GM21423 (cell line): ENCODE measurements around the gene ELP1.
A peak's percentile ranks its signal among the peaks of the same experiment; 100 is the strongest.

ENCODE experiments used
- ATAC-seq: cut with Tn5 transposase; IDR thresholded peaks from one replicate; pipeline ENCODE4 v1.9.1; 2021; ENCODE audit warnings: mild to moderate bottlenecking, moderate library complexity; ENCODE audit not compliant: unreplicated experiment

ELP1 gene

DNA sequence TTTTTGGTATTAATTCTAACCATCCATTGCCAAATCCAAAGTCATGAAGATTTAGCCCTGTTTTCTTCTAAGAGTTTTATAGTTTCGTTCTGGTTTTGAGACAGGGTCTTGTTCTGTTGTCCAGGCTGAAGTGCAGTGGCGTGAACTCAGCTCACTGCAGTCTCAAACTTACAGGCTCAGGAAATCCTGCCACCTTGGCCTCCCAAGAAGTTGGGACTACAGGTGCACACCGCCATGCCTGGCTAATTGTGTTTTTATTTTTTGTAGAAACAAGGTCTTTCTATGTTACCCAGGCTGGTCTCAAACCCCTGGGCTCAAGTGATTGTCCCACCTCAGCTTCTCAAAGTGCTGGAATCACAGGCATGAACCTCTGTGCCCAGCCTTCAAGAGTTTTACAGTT lies 50.8 kb downstream of the ELP1 start:
- no peak for ATAC-seq

DNA sequence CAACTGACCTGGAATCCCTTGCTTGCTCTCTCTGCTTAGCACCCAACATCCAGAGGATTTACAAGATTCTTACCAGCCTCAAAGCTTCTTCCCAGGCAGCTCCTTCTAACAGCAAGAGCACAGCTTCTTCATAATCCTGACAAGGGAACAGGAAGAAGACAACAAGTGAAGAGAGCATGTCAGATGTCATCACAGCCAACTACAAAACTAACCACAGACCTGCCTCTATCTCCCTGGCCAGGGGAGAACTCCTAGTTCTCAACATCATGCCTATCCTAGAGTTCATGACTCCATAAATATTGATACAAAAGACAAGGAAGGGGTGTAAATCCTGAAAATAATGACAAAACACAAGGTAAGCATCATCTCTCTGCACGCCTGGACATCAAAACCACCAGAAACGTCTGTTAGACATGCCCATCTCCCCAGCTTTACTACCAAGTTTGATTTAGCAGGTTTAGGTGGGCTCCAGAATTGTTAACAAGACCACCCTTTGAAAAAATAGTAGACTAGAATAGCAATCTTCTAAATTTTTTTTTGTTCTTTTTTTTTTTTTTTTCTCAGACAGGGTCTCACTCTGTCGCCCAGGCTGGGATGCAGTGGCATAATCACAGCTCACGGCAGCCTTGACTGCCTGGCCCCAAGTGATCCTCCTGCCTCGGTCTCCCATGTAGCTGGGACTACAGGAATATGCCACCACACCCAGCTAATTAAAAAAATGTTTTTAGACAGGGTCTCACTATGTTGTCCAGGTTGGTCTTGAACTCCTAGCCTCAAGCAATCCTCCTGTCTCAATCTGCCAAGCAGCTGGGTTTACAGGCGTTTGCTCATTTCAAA lies 51.7 kb downstream of the ELP1 start:
- no peak for ATAC-seq

DNA sequence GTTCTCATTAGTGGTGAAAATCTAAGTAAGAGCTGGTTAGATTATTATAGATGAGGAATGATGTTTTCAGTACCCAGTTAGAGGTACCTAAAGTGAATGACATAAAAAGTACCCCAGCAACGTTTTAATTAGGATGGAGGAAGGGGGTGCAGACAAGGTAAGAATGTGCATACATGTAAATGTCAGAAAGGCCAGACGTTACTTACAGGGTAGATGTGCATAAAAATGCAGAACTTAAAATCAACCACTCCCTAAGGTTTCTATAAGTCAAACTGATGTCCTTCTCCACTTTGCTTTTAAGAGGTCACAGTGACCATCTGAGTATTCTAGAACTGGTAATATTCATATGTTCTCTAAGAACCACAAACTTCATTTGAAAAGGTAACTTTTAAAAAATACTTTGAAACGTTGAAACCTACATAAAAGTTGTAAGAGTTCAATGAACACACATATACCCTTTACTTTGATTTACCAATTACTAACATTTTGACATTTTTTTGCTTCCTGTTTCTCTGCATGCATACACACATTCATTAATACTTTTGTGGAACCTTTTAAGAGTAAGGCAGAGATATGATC lies 53.1 kb downstream of the ELP1 start:
- no peak for ATAC-seq

DNA sequence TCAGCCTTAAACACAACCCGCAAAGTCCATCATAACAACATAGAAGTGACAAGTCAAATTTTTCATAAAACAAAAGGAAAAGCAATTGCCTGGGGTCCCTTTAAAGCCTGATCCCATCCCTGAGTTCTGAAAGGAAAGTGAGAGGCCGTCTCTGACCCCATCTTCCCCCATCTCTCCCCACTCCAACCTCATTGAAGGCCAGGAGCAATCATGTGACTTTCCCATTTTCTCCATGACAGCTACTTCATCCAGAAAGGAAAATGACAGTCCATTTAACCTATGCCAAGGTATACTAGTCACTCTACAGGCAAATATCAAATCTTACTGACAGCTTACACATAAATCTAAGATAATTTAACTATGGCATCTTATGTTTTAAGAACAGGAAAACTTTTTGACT lies 56.4 kb downstream of the ELP1 start:
- ATAC-seq = no peak

DNA sequence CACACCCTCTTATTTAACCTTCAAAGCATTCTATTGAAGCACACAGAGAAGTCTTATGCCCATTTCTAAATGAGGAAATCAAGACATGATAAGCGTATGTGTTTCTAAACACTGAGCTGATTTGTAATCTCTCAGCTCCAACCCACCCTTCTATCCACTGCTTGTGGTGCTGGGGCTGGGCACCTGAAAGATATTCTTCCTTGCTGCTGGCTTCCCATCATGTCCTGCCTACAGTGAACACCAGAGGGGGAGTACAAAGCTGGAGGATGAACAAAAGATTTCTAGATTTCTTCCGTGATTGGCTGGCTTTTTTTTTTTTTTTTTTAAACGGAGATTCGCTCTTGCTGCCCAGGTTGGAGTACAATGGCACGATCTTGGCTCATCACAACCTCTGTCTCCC lies 57.5 kb downstream of the ELP1 start:
- no peak for ATAC-seq

DNA sequence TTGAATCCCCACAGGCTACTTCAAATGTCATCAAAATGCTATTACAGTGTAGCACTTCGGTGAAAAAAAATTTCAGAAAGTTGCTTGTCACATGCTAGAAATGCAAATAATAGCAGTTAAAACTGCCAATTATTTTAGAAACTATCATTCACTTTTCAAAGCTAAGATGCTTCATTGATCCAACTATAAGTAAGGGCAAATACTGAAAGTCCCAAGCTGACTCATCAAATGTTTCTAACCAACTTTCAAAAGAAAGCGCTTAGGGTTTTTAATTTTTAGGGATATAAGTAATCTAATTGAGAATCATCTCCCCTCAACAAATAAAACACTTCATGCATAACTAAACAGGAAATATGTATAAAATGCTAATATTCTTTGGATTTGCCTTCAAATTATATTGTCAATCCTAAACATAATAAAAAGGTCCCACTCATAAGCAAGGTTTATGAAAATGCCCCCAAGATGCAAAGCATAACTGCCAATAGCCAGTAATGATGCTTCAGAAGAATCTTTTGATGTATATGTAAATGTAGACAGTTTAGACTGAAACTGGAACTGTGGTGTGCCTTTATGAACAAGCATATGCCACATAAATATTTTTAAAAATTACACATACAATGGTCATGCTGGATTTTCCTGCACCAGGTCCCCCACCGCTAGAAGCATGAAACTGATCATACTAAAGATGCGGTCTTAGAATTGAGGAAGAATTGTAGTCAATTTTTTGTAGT lies 59.7 kb downstream of the ELP1 start:
- no peak for ATAC-seq

DNA sequence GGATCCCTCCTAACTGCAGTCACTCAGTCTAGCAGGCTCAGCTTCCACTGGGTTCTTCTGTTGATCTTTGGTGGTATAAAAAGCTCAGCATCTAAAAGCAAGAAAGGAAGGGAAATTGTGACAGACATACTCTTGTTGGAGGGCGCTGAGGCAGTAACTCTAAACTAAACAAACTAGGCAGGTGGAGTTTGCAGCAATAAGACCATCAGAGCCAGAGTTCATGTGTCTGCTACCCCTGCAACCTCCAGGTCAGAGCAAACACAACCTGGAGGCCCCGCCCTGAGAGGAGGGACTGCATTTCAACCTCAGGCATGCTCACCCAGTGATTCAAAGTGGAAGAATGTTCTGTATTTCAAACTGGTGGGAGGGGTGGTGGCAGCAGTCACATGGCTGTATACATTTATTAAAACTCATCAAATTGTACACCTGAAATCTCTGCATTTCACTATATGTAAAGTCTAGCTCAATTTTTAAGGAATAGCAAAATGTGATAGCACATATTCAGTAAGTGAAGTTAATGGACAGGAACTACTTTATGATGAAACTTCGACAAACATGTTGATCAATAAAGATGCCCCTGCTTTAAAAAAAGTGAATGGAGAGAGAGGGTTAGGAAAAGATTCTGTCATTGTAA lies 64.7 kb downstream of the ELP1 start:
- no peak for ATAC-seq

DNA sequence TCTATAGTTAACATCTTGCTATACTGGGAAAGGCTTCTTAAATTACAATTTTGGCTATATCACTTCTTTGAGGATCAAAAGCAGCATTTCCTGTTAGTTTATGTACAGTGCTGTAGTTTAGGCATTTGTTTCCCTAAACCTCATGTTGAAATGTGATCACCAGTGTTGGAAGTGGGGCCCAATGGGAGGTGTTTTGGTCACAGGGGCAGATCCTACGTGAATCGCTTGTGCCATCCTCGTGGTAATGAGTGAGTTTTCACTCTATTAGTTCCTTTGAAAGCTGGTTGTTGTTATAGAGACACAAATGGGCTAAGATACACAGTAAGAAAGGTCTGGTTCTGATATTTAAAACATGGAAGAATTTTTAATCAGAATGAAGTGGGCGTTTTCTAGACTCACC lies 66.1 kb downstream of the ELP1 start:
- no peak for ATAC-seq

DNA sequence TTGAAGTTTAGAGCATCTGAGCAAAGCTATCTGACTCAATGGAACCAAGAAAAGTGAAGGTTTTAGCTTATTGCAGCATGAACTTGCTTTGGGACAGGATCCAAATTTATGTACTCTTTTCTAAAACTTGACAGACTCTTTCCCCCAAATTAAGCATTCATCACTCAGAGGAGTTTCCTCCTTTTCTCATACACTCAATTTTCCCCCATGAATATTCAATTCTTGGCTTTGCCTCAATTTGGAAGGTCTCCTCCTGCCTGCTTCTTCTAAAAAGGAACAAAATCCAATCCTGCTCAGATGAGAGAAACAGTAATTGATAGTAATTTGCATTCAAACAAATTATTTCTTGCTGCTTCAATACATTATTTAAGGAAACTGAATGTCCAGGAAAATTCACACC lies 66.8 kb downstream of the ELP1 start:
- ATAC-seq = no peak

DNA sequence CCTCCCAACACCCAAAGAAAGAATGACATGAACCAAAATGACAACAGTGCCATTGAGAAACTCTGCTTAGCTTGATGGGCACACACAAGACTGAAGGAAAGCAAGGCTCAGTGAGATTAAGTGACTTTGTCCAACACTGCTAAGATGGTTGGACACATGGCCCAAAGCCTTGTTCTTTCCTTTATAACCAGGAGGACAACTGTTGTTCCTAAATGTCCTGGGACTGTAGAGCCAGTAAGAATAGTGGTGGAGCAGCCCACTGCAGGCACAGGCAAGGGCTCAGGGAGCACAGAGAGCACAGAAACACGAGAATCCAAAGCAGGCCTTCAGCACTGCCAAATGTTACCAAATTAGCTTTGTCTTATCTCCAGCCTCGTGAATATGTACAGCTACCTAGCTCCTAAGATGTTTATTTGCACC lies 67.9 kb downstream of the ELP1 start:
- ATAC-seq = no peak

DNA sequence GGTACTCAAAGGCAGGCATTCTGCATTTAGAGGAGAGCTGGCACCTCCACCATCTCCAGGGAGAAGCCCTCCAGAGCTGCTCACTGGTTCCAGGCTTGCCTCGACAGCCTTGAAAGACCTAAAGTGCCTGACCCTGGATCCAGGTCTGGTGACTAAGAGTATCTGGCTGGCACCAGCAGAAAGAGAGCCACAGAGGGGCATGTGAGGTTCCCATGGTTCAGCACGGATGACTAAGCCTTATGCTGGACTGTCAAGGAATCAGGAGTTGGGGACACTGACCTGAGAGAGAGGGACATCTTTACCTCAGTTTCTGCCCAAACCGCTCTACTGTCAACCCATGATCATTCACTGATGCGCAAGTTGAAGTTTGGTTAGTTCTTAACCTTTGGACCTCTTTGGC lies 68.9 kb downstream of the ELP1 start:
- no peak for ATAC-seq

DNA sequence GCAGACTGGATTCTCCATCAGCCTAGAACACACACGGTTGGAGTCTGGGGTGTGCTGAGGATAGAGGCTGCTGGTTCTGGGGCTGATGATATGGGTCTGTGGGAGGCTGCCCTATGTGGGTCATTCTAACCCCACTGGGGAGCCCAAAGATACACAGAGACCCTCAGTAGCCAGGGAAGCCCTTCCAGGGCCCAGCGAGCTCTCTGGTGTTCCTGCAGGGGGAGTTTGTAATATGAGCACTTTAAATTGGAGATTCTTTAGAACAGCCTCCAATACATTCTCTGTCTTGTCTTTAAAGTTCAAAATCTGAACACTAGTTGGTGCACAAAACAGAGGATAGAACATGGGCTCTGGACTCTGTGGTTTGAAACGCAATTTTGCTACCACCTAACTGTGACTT lies 69.5 kb downstream of the ELP1 start:
- ATAC-seq = no peak

DNA sequence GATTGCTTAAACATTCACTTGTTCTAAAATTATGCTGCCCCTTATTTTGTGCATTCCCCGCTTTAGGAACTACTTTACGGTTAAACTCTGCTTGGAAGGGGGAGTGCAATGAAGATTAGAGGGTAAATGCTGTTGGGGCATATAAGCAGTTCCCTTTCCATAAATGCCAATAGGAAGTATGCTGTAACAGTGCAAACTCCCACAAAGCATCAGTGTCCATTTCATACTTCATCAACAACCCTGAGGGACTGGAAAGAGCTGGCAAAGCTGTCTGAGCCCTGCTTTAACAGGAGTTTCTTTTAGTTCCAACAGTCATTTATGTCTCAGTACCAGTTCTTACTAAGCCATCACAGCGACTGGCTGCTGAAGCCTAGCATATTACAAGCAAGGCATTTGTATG lies 70.0 kb downstream of the ELP1 start:
- ATAC-seq = no peak

DNA sequence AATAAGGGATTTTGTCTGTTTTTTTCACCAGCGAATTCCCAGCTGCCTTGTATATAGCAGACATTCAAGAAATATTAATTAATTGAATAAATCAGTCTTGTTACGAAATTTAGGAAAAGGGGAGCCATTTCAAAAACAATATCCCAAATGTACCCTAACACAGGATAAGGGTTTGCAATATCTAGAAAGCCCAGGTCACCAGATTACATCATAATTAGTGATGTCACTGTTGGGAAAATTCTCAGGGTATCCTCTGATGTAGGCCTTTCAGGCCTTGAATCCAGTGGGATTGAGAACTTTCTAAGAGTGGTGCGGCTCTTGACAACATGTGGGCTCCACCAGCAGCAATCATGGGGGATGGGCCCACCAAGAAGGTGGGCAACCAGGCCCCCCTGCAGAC lies 71.9 kb downstream of the ELP1 start, which contains the start of gene ACTL7A:
Gene ACTL7A (plus strand): TSS at position 270 of the 400 bp plus-strand sequence. CDS start 57 bp downstream, at position 327.
- no peak for ATAC-seq

DNA sequence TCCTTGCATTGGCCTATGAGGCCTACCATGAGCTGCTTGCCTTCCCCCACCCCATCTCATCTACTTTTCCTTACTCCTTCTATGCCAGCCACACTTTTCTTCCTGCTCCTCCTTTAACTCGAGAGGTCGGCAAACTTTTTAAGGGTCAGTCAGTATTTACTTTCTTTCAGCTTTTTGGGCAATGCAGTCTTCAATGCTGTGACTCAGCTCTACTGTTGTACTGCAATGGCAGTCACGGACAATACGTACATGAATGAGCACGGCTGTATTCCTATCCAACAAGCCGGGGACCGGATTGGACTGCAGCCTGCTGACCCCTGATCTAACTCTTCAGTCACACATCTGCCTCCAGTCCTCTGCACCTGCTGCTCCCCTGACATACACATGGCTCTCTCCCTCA lies 72.5 kb downstream of the ELP1 start:
- ATAC-seq = no peak

DNA sequence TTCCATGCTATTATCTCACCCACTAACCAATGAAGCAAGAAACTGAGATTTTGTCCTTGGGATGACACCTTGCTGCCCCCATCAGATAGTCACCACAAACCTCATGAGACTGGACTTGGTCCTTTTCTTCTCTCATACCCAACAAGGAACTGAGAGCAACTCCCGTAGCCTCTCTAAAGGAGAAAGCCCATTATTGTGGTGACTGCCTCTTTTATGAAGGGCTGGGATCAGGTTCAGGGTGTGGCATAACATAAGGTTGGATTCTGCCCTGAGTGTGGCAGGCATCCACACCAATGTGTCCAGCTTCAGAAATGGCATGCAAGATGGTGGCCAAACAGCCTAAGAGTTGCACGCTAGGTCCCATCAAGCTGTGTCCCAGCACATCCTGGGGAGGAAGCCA lies 73.2 kb downstream of the ELP1 start:
- no peak for ATAC-seq

DNA sequence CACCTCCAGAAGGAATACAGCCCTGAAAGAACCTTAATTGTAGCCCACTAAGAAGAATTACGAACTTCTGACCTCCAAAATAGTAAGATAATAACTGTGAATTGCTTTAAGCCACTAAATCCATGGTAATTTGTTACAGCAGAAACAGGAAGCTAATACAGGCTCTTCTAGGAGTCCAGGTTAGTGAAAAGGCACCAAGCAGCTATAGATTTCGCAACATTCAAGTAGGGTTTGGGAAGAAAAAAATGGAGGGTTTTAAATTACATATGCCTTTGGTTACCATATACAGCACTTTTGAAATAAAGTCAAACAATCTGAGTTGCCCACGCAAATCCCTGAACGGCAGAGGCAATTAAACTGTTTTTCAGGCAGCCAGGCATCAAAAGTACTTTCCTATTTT lies 73.6 kb downstream of the ELP1 start:
- ATAC-seq = no peak

DNA sequence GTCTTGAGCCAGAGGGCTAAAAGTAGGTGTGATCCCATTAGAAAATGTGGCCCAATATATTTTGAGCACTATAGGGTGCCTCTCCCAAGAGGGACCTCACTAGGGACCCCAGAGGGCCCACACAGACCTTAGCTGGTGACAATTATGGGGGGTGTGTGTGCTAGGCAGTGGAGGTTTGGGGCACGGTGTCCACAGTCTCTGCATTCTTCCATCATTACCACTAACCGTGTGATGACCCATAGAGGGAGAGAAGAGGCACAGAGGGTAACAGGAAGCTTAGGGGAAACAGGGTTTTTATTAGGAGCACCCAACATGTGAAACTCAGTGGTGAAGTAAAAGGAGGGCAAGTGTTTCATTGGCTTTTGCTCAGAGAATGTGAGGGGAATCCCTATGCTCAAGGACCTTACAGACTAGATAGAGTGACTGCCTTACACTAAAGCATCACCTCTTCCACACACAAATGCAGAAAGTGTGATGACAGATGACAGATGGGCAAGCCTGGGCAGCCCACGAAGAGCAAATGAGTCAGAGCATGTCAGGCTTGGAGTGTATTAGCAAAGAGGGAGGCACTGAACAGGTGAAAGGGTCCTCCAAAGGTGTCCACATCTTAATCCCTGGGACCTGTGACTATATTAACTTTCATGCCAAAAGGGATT lies 74.3 kb downstream of the ELP1 start:
- ATAC-seq = peak; percentile 38

DNA sequence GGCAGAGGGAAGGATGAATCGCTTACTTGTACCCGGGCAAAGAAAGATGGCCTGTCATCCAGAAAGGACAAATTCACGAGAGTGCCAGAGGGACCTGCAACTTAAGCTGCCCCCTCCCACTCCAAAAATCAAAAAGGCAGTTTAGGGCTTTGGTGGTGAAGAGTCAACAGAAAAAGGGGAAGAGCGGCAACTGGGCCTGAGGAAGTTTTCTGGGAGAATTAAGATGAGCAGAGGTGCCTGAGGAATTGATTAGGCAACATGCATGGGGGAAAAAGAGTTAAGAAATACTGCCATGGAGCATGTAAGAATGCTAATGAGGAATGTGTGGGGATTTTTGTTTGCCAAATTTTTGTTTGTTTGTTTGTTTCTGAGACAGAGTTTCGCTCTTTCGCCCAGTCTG lies 76.4 kb downstream of the ELP1 start:
- ATAC-seq = no peak

DNA sequence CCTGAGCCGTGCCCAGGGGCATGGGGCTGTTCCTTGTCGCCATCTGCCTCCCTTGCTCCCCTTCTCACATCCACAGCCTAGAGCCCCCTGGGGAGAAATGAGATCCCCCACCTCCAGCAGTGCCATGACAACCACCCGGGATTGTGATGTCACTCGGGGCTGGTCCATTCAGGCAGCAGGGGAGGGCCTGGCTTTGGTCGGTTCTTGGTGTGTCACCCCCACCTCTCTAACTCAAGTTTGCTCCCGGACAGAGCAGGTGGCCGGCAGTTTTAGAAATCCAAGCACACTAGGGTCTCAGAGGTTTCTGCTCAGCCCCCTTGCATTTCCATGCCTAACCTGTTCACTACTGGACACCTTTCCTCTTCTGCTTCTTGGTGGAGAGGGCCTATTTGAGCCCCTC lies 78.0 kb downstream of the ELP1 start, which contains the start of gene ACTL7B:
Gene ACTL7B (minus strand): TSS at position 99 of the 400 bp plus-strand sequence. CDS start 56 bp downstream, at position 43.
- ATAC-seq = no peak

DNA sequence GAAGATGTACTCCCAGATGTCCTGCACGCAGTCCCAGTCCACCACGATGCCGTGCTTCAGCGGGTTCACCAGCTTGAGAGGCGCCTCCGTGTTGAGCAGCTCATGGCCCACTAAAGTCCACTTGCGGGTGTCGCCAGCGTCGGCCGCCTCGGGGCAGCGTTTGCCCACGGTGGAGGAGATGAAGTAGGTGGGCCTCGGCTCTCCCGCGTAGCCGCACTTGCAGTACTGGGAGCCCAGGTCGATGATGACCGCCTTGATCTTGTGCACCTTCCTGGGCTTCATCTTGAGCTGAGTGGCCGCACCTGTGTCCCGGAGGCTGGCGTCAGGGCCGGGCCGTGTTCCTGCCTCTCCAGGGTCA lies 78.4 kb downstream of the ELP1 start:
- ATAC-seq = no peak
